NCI-H2029 (cell line): ENCODE measurements around the gene CORO1A.
"Not testable (repeated sequence)": the region's sequence is repeated elsewhere in the genome, so short reads cannot be mapped to it uniquely, and the experiment has no call there.

ENCODE experiments used
- DNase-seq: peaks from one replicate; lab custom pipeline; 2025; lab: John Stamatoyannopoulos, UW

Gene CORO1A

GRCh38 chr16:30183233-30184095, at the start of gene CORO1A:
Gene CORO1A (plus strand): TSS chr16:30183602. CDS start chr16:30185210, 1,608 bp downstream.
- peak; percentile 69 for DNase-seq

- DNase-seq = no peak
Measured at GRCh38 chr16:30136971-30137605, 46.3 kb upstream of the CORO1A start.

- no peak for DNase-seq
Measured at GRCh38 chr16:30137897-30138296, 45.5 kb upstream of the CORO1A start.

- DNase-seq = peak; percentile 37
Measured at GRCh38 chr16:30139583-30140481, 43.6 kb upstream of the CORO1A start.

- no peak for DNase-seq
Measured at GRCh38 chr16:30141750-30142149, 41.7 kb upstream of the CORO1A start.

GRCh38 chr16:30142672-30143346, 40.6 kb upstream of the CORO1A start:
- no peak for DNase-seq

GRCh38 chr16:30143347-30143702, 40.1 kb upstream of the CORO1A start:
- DNase-seq = no peak

GRCh38 chr16:30144017-30144416, 39.4 kb upstream of the CORO1A start:
- no peak for DNase-seq

GRCh38 chr16:30144917-30145316, 38.5 kb upstream of the CORO1A start:
- no peak for DNase-seq

- no peak for DNase-seq
Measured at GRCh38 chr16:30145657-30146056, 37.7 kb upstream of the CORO1A start.

GRCh38 chr16:30147843-30148510, 35.4 kb upstream of the CORO1A start:
- DNase-seq = no peak

GRCh38 chr16:30149250-30149930, 34.0 kb upstream of the CORO1A start:
- no peak for DNase-seq

GRCh38 chr16:30151091-30151490, 32.3 kb upstream of the CORO1A start:
- DNase-seq = no peak

GRCh38 chr16:30152517-30152916, 30.9 kb upstream of the CORO1A start:
- no peak for DNase-seq

GRCh38 chr16:30155188-30155587, 28.2 kb upstream of the CORO1A start:
- DNase-seq = no peak

- no peak for DNase-seq
Measured at GRCh38 chr16:30157214-30157613, 26.2 kb upstream of the CORO1A start.

GRCh38 chr16:30163538-30163937, 19.9 kb upstream of the CORO1A start:
- no peak for DNase-seq

- DNase-seq = no peak
Measured at GRCh38 chr16:30166202-30166902, 17.1 kb upstream of the CORO1A start.

- DNase-seq = not testable (repeated sequence)
Measured at GRCh38 chr16:30168746-30169145, 14.7 kb upstream of the CORO1A start.

- DNase-seq = not testable (repeated sequence)
Measured at GRCh38 chr16:30169416-30169815, 14.0 kb upstream of the CORO1A start.
